NCI-H2029 (cell line): ENCODE measurements around the gene PTH1R.

Source experiments
- DNase-seq: peaks from one replicate; lab custom pipeline; 2025; lab: John Stamatoyannopoulos, UW

PTH1R gene

GRCh38 chr3:46946856-46947545 is 69.5 kb downstream of the PTH1R start:
- DNase-seq = peak; percentile 43

- no peak for DNase-seq
Observed at GRCh38 chr3:46947546-46947901, 70.0 kb downstream of the PTH1R start.

GRCh38 chr3:46947981-46948791 is 70.7 kb downstream of the PTH1R start:
- DNase-seq = peak; percentile 78

GRCh38 chr3:46948830-46949671 is 71.5 kb downstream of the PTH1R start:
- DNase-seq = peak; percentile 25

- DNase-seq = no peak
Observed at GRCh38 chr3:46950177-46950576, 72.7 kb downstream of the PTH1R start.

- no peak for DNase-seq
Observed at GRCh38 chr3:46950650-46951241, 73.2 kb downstream of the PTH1R start.

- no peak for DNase-seq
Observed at GRCh38 chr3:46952813-46953212, 75.3 kb downstream of the PTH1R start.
